Measurements from ENCODE around the gene AGAP1. TPM values are rescaled to one million over a fixed set of nuclear protein-coding genes. Genes with fewer than 3 reads are reported as not detected.

AGAP1 gene
- total RNA-seq, 1 donor from 2014 or later: 39.4 TPM

GRCh38 chr2:235520787-235521186, 26.9 kb downstream of the AGAP1 start:
- Histone ChIP-seq H2AFZ (ENCODE audit: low read depth, low read length) (no peak overlapping the region), H3K9ac (ENCODE audit: low read length) (no peak overlapping the region), H3K4me1 (ENCODE audit: insufficient read depth, low read length) (no peaks in the 10 kb centered on the region), H3K9me3 (ENCODE audit: insufficient read depth, low read depth, low read length) (no peaks in the 10 kb centered on the region), H3K4me2 (ENCODE audit: low read length) (no peak overlapping the region), H3K79me2 (ENCODE audit: insufficient read depth, low read length) (peaks cover 62% of the 10 kb centered on the region), H4K20me1 (ENCODE audit: insufficient read depth, low read length) (peaks cover 70% of the 10 kb centered on the region), H3K27ac (ENCODE audit: low read depth, low read length) (no peak overlapping the region), H3K27me3 (ENCODE audit: insufficient read depth, low read length) (no peaks in the 10 kb centered on the region), H3K4me3 (ENCODE audit: insufficient read depth, low read depth, low read length) (no peak overlapping the region), H3K36me3 (ENCODE audit: insufficient read depth, low read length) (no peaks in the 10 kb centered on the region)
- TF ChIP-seq EZH2 (IDR thresholded peaks at IDR 0.05; ENCODE audit: insufficient read depth, low read length) (no peak), CTCF (IDR thresholded peaks at IDR 0.05; ENCODE audit: insufficient read depth, low read depth, low read length) (no peak)
- peaks cover 6% of the 10 kb centered on the region for H3K4me1 Mint-ChIP-seq (ENCODE audit: low read depth, unreplicated experiment)
- H3K27ac Mint-ChIP-seq (ENCODE audit: unreplicated experiment): no peak overlapping the region
- no peaks in the 10 kb centered on the region for H3K9me3 Mint-ChIP-seq (ENCODE audit: unreplicated experiment)
- FAIRE-seq: no peak
- H3K36me3 Mint-ChIP-seq (ENCODE audit: low read depth, unreplicated experiment): peaks cover 12% of the 10 kb centered on the region
- DNase-seq (ENCODE audit: low read depth): no peak
- no peaks in the 10 kb centered on the region for H3K27me3 Mint-ChIP-seq (ENCODE audit: low read depth, unreplicated experiment)
- H3K4me3 Mint-ChIP-seq (ENCODE audit: unreplicated experiment): no peak overlapping the region

- DNase-seq (ENCODE audit: low read depth) (no peak), FAIRE-seq (no peak)
- Histone ChIP-seq H2AFZ (ENCODE audit: low read depth, low read length) (no peak overlapping the region), H3K27ac (ENCODE audit: low read depth, low read length) (no peak overlapping the region), H3K4me2 (ENCODE audit: low read length) (no peak overlapping the region), H3K27me3 (ENCODE audit: insufficient read depth, low read length) (no peaks in the 10 kb centered on the region), H3K4me3 (ENCODE audit: insufficient read depth, low read depth, low read length) (no peak overlapping the region), H4K20me1 (ENCODE audit: insufficient read depth, low read length) (peaks cover 67% of the 10 kb centered on the region), H3K4me1 (ENCODE audit: insufficient read depth, low read length) (no peaks in the 10 kb centered on the region), H3K36me3 (ENCODE audit: insufficient read depth, low read length) (no peaks in the 10 kb centered on the region), H3K79me2 (ENCODE audit: insufficient read depth, low read length) (peaks cover 62% of the 10 kb centered on the region), H3K9ac (ENCODE audit: low read length) (no peak overlapping the region), H3K9me3 (ENCODE audit: insufficient read depth, low read depth, low read length) (no peaks in the 10 kb centered on the region)
- H3K4me3 Mint-ChIP-seq (ENCODE audit: unreplicated experiment): no peak overlapping the region
- H3K4me1 Mint-ChIP-seq (ENCODE audit: low read depth, unreplicated experiment): peaks cover 6% of the 10 kb centered on the region
- TF ChIP-seq CTCF (IDR thresholded peaks at IDR 0.05; ENCODE audit: insufficient read depth, low read depth, low read length) (no peak), EZH2 (IDR thresholded peaks at IDR 0.05; ENCODE audit: insufficient read depth, low read length) (no peak)
- H3K27me3 Mint-ChIP-seq (ENCODE audit: low read depth, unreplicated experiment): no peaks in the 10 kb centered on the region
- peaks cover 9% of the 10 kb centered on the region for H3K36me3 Mint-ChIP-seq (ENCODE audit: low read depth, unreplicated experiment)
- no peaks in the 10 kb centered on the region for H3K9me3 Mint-ChIP-seq (ENCODE audit: unreplicated experiment)
- H3K27ac Mint-ChIP-seq (ENCODE audit: unreplicated experiment): no peak overlapping the region
These were observed 28.0 kb downstream of the AGAP1 start for GRCh38 chr2:235521844-235522243.

GRCh38 chr2:235523021-235523420, 29.2 kb downstream of the AGAP1 start:
- Histone ChIP-seq H3K9me3 (ENCODE audit: insufficient read depth, low read depth, low read length) (no peaks in the 10 kb centered on the region), H4K20me1 (ENCODE audit: insufficient read depth, low read length) (peaks cover 73% of the 10 kb centered on the region)
- peaks cover 9% of the 10 kb centered on the region for H3K4me1 Mint-ChIP-seq (ENCODE audit: low read depth, unreplicated experiment)

More at GRCh38 chr2:235523021-235523420, 29.2 kb downstream of the AGAP1 start:
- Histone ChIP-seq H3K4me1 (ENCODE audit: insufficient read depth, low read length) (no peaks in the 10 kb centered on the region), H2AFZ (ENCODE audit: low read depth, low read length) (no peak overlapping the region), H3K36me3 (ENCODE audit: insufficient read depth, low read length) (no peaks in the 10 kb centered on the region), H3K4me2 (ENCODE audit: low read length) (no peak overlapping the region), H3K79me2 (ENCODE audit: insufficient read depth, low read length) (peaks cover 63% of the 10 kb centered on the region), H3K9ac (ENCODE audit: low read length) (no peak overlapping the region), H3K4me3 (ENCODE audit: insufficient read depth, low read depth, low read length) (no peak overlapping the region), H3K27me3 (ENCODE audit: insufficient read depth, low read length) (no peaks in the 10 kb centered on the region), H3K27ac (ENCODE audit: low read depth, low read length) (no peak overlapping the region)
- TF ChIP-seq CTCF (IDR thresholded peaks at IDR 0.05; ENCODE audit: insufficient read depth, low read depth, low read length) (no peak), EZH2 (IDR thresholded peaks at IDR 0.05; ENCODE audit: insufficient read depth, low read length) (no peak)
- Mint-ChIP-seq H3K27me3 (ENCODE audit: low read depth, unreplicated experiment) (no peaks in the 10 kb centered on the region), H3K4me3 (ENCODE audit: unreplicated experiment) (no peak overlapping the region), H3K27ac (ENCODE audit: unreplicated experiment) (no peak overlapping the region), H3K36me3 (ENCODE audit: low read depth, unreplicated experiment) (peaks cover 9% of the 10 kb centered on the region), H3K9me3 (ENCODE audit: unreplicated experiment) (no peaks in the 10 kb centered on the region)
- DNase-seq (ENCODE audit: low read depth) (no peak), FAIRE-seq (no peak)
